Measurements from ENCODE around the gene RGS6. TPM values are rescaled to one million over a fixed set of nuclear protein-coding genes. Genes with fewer than 3 reads are reported as not detected.

The RGS6 gene
- total RNA-seq, 2 experiments from 2014 or later, result not detected

DNA sequence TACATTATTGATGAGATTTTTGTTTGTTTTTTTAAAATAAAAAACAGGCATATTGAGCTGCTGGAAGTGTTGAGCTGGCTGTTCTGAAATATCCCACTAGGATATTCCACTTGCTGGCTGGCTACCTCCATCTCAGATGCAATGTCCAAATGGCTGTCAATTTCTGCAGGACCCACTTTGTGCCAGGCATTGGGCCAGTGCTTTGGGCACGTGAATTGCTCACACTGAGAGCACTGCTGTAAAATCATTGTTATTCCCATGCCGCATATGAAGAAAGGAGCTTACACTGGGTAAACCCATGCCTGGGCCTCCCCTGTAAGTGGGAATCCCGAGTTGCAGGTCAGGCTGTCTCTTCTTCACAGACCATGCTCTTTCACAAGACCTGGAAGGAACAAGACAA is 56.7 kb downstream of the RGS6 start:
- ChIA-PET CTCF (no interaction called here), POLR2A (no interaction called here)
- H3K27ac ChIP-seq (ENCODE audit: low read depth in 1 of 2, low read length in 2 of 2), result no peak overlapping the region
- Mint-ChIP-seq H3K27me3 (peaks cover 1% of the 10 kb centered on the region), H3K36me3 (ENCODE audit: low read depth) (no peaks in the 10 kb centered on the region), H3K9me3 (no peaks in the 10 kb centered on the region), H3K4me3 (no peak overlapping the region), H3K27ac (no peak overlapping the region), H3K4me1 (ENCODE audit: low read depth) (no peaks in the 10 kb centered on the region)
- no peak overlapping the region for H3K4me3 ChIP-seq (ENCODE audit: low read length)
- H3K4me1 ChIP-seq (ENCODE audit: insufficient read depth, low read length), result no peaks in the 10 kb centered on the region
- no peaks in the 10 kb centered on the region for H3K27me3 ChIP-seq (ENCODE audit: control insufficient read depth in 1 of 2, insufficient read depth in 2 of 2, low read length in 2 of 2)
- H3K36me3 ChIP-seq (ENCODE audit: insufficient read depth, low read length), result no peaks in the 10 kb centered on the region
- no peak for DNase-seq
- ATAC-seq (ENCODE audit: poor library complexity), result no peak
- H3K9me3 ChIP-seq (ENCODE audit: control insufficient read depth in 1 of 2, insufficient read depth in 1 of 2, low read length in 2 of 2), result no peaks in the 10 kb centered on the region
- TF ChIP-seq, protein P1, sequence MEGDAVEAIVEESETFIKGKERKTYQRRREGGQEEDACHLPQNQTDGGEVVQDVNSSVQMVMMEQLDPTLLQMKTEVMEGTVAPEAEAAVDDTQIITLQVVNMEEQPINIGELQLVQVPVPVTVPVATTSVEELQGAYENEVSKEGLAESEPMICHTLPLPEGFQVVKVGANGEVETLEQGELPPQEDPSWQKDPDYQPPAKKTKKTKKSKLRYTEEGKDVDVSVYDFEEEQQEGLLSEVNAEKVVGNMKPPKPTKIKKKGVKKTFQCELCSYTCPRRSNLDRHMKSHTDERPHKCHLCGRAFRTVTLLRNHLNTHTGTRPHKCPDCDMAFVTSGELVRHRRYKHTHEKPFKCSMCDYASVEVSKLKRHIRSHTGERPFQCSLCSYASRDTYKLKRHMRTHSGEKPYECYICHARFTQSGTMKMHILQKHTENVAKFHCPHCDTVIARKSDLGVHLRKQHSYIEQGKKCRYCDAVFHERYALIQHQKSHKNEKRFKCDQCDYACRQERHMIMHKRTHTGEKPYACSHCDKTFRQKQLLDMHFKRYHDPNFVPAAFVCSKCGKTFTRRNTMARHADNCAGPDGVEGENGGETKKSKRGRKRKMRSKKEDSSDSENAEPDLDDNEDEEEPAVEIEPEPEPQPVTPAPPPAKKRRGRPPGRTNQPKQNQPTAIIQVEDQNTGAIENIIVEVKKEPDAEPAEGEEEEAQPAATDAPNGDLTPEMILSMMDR (IDR thresholded peaks at IDR 0.05), result no peak
- intact Hi-C loops (cut with DNase I, micrococcal nuclease), result no loop called here

DNA sequence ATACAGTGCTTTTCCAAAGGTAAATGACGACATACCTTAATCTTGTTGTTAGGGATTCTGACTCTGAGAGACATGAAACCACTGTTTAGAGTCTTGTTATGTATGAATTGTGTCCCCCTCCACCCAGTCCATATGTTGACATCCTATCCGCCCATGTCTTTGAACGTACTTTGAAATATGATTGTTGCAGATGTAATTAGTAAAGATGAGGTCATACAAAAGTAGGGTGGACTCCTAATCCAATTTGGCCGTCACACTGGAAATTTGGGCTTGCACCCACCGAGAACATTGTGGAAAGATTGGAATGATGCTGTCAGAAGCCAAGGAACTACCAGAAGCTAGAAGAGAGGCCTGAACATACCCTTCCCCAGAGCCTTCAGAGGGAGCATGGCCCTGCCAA is 62.2 kb downstream of the RGS6 start:
- Histone ChIP-seq H3K27me3 (ENCODE audit: control insufficient read depth in 1 of 2, insufficient read depth in 2 of 2, low read length in 2 of 2) (no peaks in the 10 kb centered on the region), H3K27ac (ENCODE audit: low read depth in 1 of 2, low read length in 2 of 2) (no peak overlapping the region), H3K36me3 (ENCODE audit: insufficient read depth, low read length) (no peaks in the 10 kb centered on the region), H3K4me3 (ENCODE audit: low read length) (no peak overlapping the region), H3K9me3 (ENCODE audit: control insufficient read depth in 1 of 2, insufficient read depth in 1 of 2, low read length in 2 of 2) (no peaks in the 10 kb centered on the region), H3K4me1 (ENCODE audit: insufficient read depth, low read length) (no peaks in the 10 kb centered on the region)
- Mint-ChIP-seq H3K4me3 (no peak overlapping the region), H3K27ac (no peak overlapping the region), H3K27me3 (peaks cover 4% of the 10 kb centered on the region), H3K4me1 (ENCODE audit: low read depth) (no peaks in the 10 kb centered on the region), H3K9me3 (no peaks in the 10 kb centered on the region), H3K36me3 (ENCODE audit: low read depth) (no peaks in the 10 kb centered on the region)
- TF ChIP-seq, protein P1 (IDR thresholded peaks at IDR 0.05), result no peak
- DNase-seq (no peak), ATAC-seq (ENCODE audit: poor library complexity) (no peak)
- intact Hi-C loops (cut with DNase I, micrococcal nuclease), result no loop called here
- ChIA-PET CTCF (no interaction called here), POLR2A (no interaction called here)

DNA sequence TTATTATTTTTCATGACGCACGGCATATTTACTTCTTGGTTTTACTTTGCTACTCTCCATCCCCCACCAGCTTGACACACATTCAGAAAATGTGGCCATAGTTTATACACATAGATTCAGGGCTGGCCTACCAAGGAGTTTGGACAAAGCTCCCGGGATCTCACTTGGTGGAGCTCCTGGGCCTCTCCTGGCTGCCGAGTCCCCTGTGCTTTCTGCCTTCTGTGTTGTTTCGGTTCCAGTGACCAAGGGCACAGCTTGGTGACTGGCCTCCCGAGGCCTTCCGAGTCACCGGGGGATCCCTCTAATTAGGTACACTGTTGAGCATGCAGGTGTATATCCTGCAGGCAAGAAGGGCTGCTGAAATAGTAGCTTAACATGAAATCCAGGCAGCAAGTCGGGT is 63.5 kb downstream of the RGS6 start:
- no peaks in the 10 kb centered on the region for H3K36me3 ChIP-seq (ENCODE audit: insufficient read depth, low read length)
- H3K4me3 ChIP-seq (ENCODE audit: low read length), result no peak overlapping the region
- no peaks in the 10 kb centered on the region for H3K9me3 Mint-ChIP-seq
- no peak overlapping the region for H3K27ac ChIP-seq (ENCODE audit: low read depth in 1 of 2, low read length in 2 of 2)
- H3K27me3 Mint-ChIP-seq, result peaks cover 4% of the 10 kb centered on the region
- DNase-seq, result no peak
- TF ChIP-seq, protein P1 (IDR thresholded peaks at IDR 0.05), result no peak
- no peaks in the 10 kb centered on the region for H3K4me1 ChIP-seq (ENCODE audit: insufficient read depth, low read length)
- POLR2A ChIA-PET, result no interaction called here
- no peaks in the 10 kb centered on the region for H3K36me3 Mint-ChIP-seq (ENCODE audit: low read depth)
- no peak overlapping the region for H3K27ac Mint-ChIP-seq
- CTCF ChIA-PET, result no interaction called here
- no peaks in the 10 kb centered on the region for H3K27me3 ChIP-seq (ENCODE audit: control insufficient read depth in 1 of 2, insufficient read depth in 2 of 2, low read length in 2 of 2)
- H3K4me3 Mint-ChIP-seq, result no peak overlapping the region
- intact Hi-C loops (cut with DNase I, micrococcal nuclease), result no loop called here
- no peaks in the 10 kb centered on the region for H3K9me3 ChIP-seq (ENCODE audit: control insufficient read depth in 1 of 2, insufficient read depth in 1 of 2, low read length in 2 of 2)
- H3K4me1 Mint-ChIP-seq (ENCODE audit: low read depth), result no peaks in the 10 kb centered on the region
- no peak for ATAC-seq (ENCODE audit: poor library complexity)

All from CD4-positive, alpha-beta T cell (primary cell).